Psoas muscle (tissue), 8 donors: ENCODE results near the gene NCOA7. TPM values are rescaled to one million over a fixed set of nuclear protein-coding genes. Genes with fewer than 3 reads are reported as not detected.
A peak's percentile ranks its signal among the peaks of the same experiment; 100 is the strongest.

Source experiments
- ATAC-seq, 4 donors: fragments of 200-7000 bp; cut with Tn5 transposase; one replicate each; pipeline ENCODE4 v1.9.1; 2020; ENCODE audit warnings: moderate library complexity in 3 of 4, mild to moderate bottlenecking in 2 of 4
- DNase-seq, 2 donors: peaks; one replicate each; pipeline ENCODE4 v3.0.0-alpha.2; 2020
- H3K27ac ChIP-seq: fragments of 200-600 bp; one replicate; pipeline ENCODE4 v1.8.0; 2022
- H3K27me3 ChIP-seq, 3 donors: fragments of 200-600 bp in 1 of 3; one replicate each; pipeline versions ENCODE4 v1.6.1 to v1.8.0; 2013 to 2022; ENCODE audit warnings: low read length in 2 of 3, mild to moderate bottlenecking in 2 of 3, moderate library complexity in 1 of 3; ENCODE audit not compliant: insufficient read depth in 3 of 3
- H3K36me3 ChIP-seq, 2 donors: fragments of 200-600 bp in 1 of 2; one replicate each; pipeline versions ENCODE4 v1.6.1 to v1.8.0; 2013 to 2022; ENCODE audit warnings: low read depth in 1 of 2, mild to moderate bottlenecking in 1 of 2, moderate library complexity in 1 of 2; ENCODE audit not compliant: insufficient read depth in 1 of 2
- H3K4me1 ChIP-seq: fragments of 200-600 bp; one replicate; pipeline ENCODE4 v1.8.0; 2022
- H3K4me3 ChIP-seq: fragments of 200-600 bp; one replicate; pipeline ENCODE4 v1.8.0; 2022; ENCODE audit warnings: mild to moderate bottlenecking
- H3K9me3 ChIP-seq: fragments of 200-600 bp; one replicate; pipeline ENCODE4 v1.8.0; 2022
- WGBS, 3 donors: extraction: QIAGEN DNeasy Blood & Tissue Kit; methylation state at CpG; one replicate each; pipeline versions ENCODE4 v1.1.6 to v1.1.7; 2013; 5-methylcytosine and 5-hydroxymethylcytosine counted together
- intact Hi-C, 2 donors: fragments of 100-400 bp; cut with DNase I; formaldehyde crosslinking; loops; one replicate each; pipeline versions ENCODE4 v1.11.0 to v1.14.2; 2022
- polyA plus RNA-seq, 3 donors: library from polyadenylated mRNA; stranded (reverse); fragments of 200-250 nt; gene quantifications; one replicate each; pipeline ENCODE4 v1.2.3, GENCODE V29; 2013
- total RNA-seq, 4 donors: library from RNA; stranded (reverse); fragmentation: NEBNext Ultra II Directional in 2 of 4; extraction: Animal tissue kit (Norgen Biotek cat#: 25700) in 2 of 4; gene quantifications; one replicate each; pipeline versions ENCODE4 v1.2.1 to v1.2.4, GENCODE V29; 2021 to 2023
- TF ChIP-seq, protein P1 (sequence below): fragments of 200-600 bp; IDR thresholded peaks from one replicate; pipeline ENCODE4 v1.8.0; 2022; ENCODE audit warnings: antibody characterized with exemption
- donor health status: healthy with polysubstance abuse.
- donor health status: DM: no; HTN: no; CAD: no; lungs with moderate emphysema.
- donor health status: Bipolar disorder and iron deficiency.
- donor health status: healthy.
- donor health status: DM: yes; HTN: yes; CAD: no.
- donor health status: DM: no; HTN: no; CAD: no.
- donor health status: DM: no; HTN: no; CAD: no.
- donor health status: DM: yes; HTN: yes; CAD: no.

The NCOA7 gene
- total and polyA plus RNA-seq, 7 donors, result 3.1 to 22.5 (median 8.2) TPM

DNA sequence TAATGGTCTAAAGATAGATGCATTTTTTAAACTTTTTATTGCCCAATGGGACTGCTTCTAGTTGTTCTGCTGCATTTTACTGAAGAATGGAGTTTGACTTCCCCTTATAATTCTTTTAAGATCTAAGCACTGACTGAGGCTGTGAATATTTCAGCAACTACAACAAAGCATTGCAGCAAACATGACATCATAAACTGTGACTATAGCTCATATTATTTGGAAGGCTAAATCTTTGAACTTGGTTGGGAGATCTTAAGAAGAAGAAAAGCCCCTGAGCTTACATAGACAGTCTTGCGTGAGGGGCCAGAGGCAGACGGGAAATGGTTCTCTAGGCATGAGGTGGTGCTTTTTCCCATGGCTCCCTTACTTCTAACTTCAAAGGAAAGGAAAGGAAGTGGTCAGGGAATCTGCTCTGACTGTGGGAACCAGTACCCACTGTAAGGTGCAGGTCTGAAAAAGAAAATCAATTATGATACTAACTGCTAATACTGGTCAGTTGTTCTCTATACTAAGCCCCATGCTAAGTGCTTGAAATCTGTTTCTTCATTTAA, 26.6 kb upstream of the NCOA7 start:
- H3K9me3 ChIP-seq, result no peaks in the 10 kb centered on the region
- H3K36me3 ChIP-seq, result peaks cover 3 to 23% of the 10 kb centered on the region in 2 donors
- no peak overlapping the region for H3K4me3 ChIP-seq
- 69 to 76% (median 73%) methylated on average over 2 of the region's 2 CpGs for WGBS, 3 donors
- no peaks in the 10 kb centered on the region for H3K4me1 ChIP-seq
- TF ChIP-seq, protein P1, sequence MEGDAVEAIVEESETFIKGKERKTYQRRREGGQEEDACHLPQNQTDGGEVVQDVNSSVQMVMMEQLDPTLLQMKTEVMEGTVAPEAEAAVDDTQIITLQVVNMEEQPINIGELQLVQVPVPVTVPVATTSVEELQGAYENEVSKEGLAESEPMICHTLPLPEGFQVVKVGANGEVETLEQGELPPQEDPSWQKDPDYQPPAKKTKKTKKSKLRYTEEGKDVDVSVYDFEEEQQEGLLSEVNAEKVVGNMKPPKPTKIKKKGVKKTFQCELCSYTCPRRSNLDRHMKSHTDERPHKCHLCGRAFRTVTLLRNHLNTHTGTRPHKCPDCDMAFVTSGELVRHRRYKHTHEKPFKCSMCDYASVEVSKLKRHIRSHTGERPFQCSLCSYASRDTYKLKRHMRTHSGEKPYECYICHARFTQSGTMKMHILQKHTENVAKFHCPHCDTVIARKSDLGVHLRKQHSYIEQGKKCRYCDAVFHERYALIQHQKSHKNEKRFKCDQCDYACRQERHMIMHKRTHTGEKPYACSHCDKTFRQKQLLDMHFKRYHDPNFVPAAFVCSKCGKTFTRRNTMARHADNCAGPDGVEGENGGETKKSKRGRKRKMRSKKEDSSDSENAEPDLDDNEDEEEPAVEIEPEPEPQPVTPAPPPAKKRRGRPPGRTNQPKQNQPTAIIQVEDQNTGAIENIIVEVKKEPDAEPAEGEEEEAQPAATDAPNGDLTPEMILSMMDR, result no peak
- H3K27ac ChIP-seq, result no peak overlapping the region
- no peak for ATAC-seq
- DNase-seq, result no peak
- intact Hi-C loops, result loop anchor here in 1 of 2 donors (10.0 kb wide), 1 partner anchor 609 kb away; the partner anchor contains the start of gene TPD52L1
- no peaks in the 10 kb centered on the region for H3K27me3 ChIP-seq

DNA sequence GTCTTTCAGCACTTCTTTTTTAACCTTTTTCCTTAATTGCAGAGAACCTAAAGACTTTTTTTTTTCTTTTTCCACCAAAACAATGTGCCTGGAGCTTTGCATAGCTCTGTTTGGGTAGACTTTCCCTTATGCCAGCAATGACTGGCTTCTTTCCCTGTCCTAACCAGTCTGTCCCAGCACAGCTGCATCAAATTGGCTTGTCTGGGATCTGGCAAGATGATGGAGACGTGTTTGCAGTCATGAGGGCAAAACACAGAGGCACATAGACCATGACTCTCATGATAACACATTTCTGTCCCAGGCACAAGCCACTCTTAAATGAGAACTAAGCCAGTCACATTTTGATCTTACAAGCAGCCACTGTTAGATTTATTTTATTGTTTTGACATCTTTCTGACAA, 24.8 kb upstream of the NCOA7 start:
- H3K27me3 ChIP-seq, result no peaks in the 10 kb centered on the region
- H3K9me3 ChIP-seq, result no peaks in the 10 kb centered on the region
- 32 to 66% (median 53%) methylated on average over 1 of the region's 1 CpG for WGBS, 3 donors
- no peak overlapping the region for H3K4me3 ChIP-seq
- no peak overlapping the region for H3K27ac ChIP-seq
- ATAC-seq (no peak), DNase-seq (no peak)
- H3K4me1 ChIP-seq, result no peaks in the 10 kb centered on the region
- intact Hi-C loops, result loop anchor here (5.0 to 10.0 kb wide), 3 partner anchors 454 to 614 kb away; partner anchors contain the start of gene TPD52L1 (in 2 of the 2)
- H3K36me3 ChIP-seq, result peaks cover 0 to 6% of the 10 kb centered on the region in 2 donors
- TF ChIP-seq, protein P1, result no peak

DNA sequence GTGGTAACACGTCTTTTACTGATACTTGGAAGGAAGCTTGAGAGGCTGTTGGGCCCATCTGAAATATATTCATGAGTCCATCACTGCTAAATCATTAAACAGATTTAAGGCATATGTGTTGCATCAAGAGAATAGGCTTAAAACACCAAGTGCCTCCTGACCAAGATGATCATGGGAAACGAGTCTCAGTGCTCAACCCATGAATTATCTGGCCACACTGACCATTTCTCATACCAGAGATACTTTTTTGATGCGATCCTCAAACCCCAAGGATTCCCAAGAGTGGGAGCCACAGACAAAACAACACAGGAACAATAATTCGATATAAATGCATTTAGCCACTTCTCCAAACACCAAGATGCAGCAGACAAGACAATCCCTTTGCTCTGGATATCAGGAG, 24.1 kb upstream of the NCOA7 start:
- no peak for DNase-seq
- TF ChIP-seq, protein P1, result no peak
- Histone ChIP-seq H3K27ac (no peak overlapping the region), H3K4me1 (no peaks in the 10 kb centered on the region), H3K27me3 (no peaks in the 10 kb centered on the region), H3K36me3 (no peaks in the 10 kb centered on the region), H3K4me3 (no peak overlapping the region), H3K9me3 (no peaks in the 10 kb centered on the region)
- ATAC-seq, result no peak
- intact Hi-C loops, result loop anchor here (5.0 to 10.0 kb wide), 3 partner anchors 454 to 614 kb away; partner anchors contain the start of gene TPD52L1 (in 2 of the 2)
- WGBS, 3 donors, result 70 to 90% (median 71%) methylated on average over 4 of the region's 4 CpGs

DNA sequence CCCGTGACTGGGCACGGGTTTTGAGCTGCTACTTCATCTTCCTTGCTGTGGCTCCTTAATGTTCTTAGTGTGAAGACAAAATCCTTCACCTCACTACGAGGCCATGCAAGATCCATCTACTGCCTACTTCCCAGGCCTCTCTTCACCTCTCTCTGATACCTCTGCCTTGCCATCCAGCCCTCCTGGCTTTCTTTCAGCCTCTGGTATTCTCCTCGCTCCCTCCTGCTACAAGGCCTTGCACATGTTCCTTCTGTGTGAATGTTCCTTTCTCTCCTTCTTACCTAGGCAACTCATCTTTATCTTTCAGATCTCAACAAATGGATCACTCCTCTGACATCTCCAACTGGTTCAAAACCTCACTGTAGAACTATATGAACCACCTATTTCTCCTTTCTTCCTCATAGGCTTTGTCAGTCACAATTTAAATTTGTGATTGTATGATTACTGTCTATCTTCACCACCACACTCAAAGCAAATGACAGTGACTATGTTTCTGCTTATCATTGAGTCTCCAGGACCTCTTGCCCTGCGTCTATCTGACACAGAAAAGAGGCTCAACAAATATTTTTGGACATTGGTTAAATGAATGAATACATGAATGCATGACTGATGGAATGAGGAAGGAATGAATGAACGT, 21.5 kb upstream of the NCOA7 start:
- H3K9me3 ChIP-seq, result no peaks in the 10 kb centered on the region
- no peaks in the 10 kb centered on the region for H3K27me3 ChIP-seq
- 67 to 79% (median 72%) methylated on average over 6 of the region's 6 CpGs for WGBS, 3 donors
- TF ChIP-seq, protein P1, result no peak
- DNase-seq (no peak), ATAC-seq (peak in 2 of 4 donors; percentile 5 to 38)
- no peaks in the 10 kb centered on the region for H3K36me3 ChIP-seq
- no peaks in the 10 kb centered on the region for H3K4me1 ChIP-seq
- H3K27ac ChIP-seq, result no peak overlapping the region
- intact Hi-C loops, result loop anchor here (1.0 to 10.0 kb wide), 4 partner anchors 457 to 617 kb away; partner anchors contain the start of gene TPD52L1 (in 2 of the 2)
- H3K4me3 ChIP-seq, result no peak overlapping the region
